Inflammatory macrophage treated with lipopolysaccharide for 4 hours (primary cell): ENCODE data around the gene CYP19A1.

Experiments used
- DNase-seq: peaks from one replicate; pipeline ENCODE4 v3.0.0-alpha.2; 2020

CYP19A1 gene

GRCh38 chr15:51252671-51253070 is 85.7 kb downstream of the CYP19A1 start:
- peak; percentile 79 for DNase-seq

DNA sequence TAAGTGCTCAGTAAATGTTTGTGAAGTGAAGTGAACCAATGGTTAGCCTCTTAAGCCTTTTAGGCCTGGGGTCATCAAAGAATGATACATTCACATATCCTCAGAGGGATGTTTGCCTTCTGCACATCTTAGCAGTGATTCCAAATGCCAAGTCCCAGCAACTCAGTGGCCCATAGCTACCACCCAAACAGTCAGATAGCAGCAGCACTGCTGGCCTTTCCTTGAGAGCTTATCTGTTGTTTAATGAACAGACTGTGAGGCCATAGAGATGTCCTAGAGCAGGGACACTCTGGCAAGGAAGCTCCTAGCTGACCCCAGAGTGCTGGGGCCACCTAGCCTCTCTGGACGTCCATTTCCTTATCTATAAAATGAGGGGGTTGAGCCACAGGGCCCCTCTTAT is 86.8 kb downstream of the CYP19A1 start:
- no peak for DNase-seq

DNA sequence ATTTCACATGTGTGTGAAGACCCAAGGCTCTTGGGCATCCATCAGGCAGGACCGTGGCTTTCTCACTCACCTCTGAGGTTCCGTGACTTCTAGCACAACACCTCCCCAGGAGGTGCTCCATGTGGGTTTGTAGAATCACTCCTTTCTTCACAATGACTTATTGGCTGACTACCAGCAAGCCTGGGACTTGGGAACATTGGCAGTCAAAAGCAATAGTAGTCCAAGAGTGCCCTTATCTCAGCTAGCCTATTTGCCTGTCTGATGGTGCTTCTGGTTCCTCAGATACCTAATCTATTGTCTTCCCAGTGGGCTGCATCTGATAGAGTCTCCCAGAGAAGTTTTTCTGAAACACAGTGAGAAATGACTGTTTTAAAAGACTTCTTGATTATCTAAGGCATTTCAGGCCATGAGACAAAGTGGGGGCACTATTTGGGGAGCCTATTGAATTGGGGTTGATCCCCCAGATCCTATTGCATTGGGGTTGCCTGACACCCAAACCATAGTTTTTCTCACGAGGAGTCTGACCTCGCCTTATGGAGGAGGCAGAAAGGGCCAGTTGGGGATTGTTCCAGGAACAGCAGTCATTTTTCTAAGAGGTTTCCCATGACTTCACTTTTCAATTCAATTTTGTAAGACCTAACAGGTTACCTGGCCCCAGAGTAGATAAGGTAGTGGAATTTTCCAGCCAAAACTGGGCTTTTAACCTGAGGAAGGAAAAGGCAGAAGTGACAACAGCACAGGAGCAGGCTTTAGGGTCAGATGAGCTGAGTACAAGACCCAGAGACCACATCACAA is 88.0 kb downstream of the CYP19A1 start:
- DNase-seq = no peak

DNA sequence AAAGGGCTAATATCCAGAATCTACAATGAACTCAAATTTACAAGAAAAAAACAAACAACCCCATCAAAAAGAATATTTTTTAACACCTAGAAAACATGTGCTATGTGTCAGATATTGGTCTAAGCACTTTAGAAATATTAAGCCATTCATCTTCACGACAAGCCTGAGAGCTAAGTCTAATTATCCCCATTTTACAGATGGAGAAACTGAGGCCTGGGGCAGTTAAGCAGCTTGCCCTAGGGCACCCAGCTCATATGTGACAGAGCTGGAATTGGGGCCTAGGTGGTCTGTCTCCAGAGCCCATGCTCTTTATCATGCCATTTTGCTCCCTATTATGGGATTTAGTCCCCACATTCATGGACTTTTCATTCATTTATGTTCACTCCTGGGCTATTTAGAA is 92.8 kb downstream of the CYP19A1 start:
- DNase-seq = no peak

- peak; percentile 97 for DNase-seq
Observed at GRCh38 chr15:51244423-51244869, 94.0 kb downstream of the CYP19A1 start.

DNA sequence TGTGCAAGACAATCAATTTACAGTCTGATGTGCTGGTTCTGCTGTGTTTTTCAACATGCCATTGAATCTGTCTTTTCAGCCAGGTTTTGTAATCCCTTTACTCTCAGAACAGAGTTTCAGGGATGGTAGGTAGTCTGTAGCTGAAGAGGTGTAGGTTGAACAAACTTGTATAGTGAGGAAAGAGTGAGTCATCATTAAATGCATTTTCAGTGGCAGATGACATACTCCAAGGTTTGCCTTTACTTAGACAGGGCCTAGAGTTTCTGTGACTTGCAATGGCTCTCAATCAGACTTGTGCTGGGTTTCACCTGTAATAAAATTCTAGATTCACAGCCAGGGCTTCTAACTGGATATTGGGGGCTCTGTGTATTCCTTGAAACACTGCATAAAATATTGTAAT is 94.6 kb downstream of the CYP19A1 start:
- DNase-seq = peak; percentile 60

DNA sequence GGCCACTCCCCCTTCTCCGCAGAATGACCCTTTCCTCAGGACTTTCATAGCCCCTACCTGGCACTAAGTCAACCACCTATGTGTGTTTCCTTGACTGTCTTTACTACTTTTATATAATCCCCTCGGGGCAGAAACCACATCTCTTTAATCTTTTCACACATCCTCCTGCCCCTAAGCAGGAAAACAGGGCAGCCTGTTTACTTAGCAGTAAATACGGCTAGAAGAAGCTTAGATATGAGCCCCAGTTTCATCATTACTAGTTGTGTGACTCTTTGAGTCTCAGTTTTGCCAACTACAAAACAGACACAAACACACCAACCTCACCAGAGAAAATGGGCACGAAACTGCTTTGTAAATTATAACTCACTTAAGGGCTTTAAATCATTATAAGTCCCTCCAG is 98.3 kb downstream of the CYP19A1 start:
- no peak for DNase-seq

DNA sequence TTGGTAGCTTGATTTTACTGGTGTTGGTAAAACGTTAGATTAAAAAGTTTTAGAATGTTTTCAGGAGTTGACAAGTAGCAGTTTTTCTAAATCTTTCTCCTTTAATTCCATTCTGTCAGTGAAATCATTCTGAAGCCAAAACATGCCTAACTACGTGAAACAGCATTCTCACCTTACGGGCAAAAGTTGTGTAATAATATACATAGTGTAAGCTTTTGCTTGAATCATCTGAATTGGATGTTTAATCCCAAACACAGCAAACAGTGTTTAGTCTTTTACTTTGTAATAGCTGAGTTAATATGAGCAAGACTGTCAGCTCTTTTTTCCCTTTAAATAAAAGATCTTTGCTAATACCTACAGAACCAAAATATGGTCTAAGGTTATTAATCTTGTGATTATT is 100.6 kb downstream of the CYP19A1 start:
- DNase-seq = no peak

GRCh38 chr15:51234176-51234927 is 104.0 kb downstream of the CYP19A1 start:
- peak; percentile 44 for DNase-seq

DNA sequence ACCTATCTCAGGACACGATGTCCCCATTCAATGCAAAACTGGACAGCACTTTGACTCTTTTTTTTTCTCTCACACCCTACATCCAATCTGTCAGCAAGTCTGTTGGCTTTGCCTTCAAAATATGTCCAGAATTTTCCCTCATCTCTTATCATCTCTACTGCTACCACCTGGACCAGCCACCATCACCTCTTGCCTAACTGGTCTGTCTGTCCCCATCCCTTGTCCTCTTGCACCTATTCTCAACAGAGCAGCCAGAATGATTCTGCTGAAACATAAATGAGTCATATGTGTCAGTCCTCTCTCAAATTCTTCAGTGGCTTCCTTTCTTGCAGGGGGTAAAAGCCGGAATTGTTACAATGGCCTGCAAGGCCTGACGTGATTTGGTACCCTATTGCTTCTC is 105.8 kb downstream of the CYP19A1 start:
- DNase-seq = no peak

DNA sequence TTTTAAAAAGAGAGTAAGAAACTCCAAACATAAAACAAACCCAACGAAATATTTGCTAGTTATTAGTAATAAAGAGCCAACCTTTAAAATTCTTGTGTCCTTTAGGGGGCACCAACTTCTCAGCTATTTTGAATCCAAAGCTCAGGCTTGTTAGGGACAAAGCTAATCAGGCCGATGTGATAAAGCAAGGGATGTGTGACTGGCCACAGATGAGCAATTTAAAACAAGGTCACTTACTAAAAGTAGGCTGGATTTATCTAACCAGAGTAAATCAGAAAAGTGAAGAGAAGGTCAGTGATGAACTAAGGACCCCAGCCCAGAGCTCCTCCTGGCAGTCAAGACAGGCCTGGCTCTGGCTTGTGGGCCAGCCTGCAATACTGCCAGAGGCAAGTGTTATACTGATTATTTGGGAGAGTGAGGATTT is 108.5 kb downstream of the CYP19A1 start:
- peak; percentile 78 for DNase-seq

- peak; percentile 93 for DNase-seq
Observed at GRCh38 chr15:51227940-51228732, 110.3 kb downstream of the CYP19A1 start.

DNA sequence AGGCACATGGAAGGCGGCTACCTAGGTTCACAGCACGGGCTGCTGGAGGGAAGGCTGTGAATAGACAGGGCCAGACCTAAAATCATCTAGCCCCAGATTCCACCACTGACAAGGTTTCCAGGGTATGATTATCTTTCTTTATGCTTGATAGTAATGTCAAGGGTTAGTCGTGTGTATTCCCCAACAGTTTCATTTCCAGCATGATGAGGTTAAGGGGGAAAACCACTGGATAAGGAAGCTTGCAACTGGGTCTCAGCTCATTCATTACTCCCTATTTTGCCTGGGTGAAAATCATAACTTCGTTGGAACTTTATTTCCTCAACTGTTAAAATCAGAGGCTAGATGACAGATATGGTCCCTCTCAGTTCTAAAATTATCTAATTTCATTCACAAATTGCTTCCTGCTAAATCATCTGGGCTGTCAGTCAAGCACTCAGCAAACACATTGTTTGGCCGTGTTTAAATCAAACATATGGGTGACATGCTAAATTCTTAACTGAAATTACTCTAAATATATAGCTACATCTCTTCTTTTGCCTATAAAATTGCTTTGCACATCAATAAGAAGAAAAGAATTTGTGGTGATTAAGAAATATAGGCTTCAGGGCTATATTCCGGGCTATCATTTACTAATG is 111.7 kb downstream of the CYP19A1 start:
- peak; percentile 70 for DNase-seq

DNA sequence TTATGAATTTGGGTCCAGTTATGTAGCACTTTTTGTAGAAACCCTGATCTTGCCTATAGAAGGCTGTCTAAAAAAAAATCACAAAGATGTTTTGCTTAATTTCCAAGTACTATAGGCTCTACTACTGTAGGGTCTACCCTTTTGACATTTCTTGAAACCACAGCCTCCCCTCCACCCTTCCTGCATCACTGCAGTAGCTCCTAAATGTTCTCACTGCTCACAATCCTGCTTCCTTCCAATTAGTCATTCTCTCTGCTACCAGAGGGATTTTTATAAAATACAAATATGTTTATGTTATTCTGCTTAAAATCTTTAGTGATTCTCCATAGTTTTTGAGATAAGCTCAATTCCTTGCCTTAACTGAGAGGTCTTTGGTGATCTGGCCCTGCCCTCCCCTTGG is 114.0 kb downstream of the CYP19A1 start:
- DNase-seq = no peak

- DNase-seq = peak; percentile 86
Observed at GRCh38 chr15:51223771-51224229, 114.6 kb downstream of the CYP19A1 start.

DNA sequence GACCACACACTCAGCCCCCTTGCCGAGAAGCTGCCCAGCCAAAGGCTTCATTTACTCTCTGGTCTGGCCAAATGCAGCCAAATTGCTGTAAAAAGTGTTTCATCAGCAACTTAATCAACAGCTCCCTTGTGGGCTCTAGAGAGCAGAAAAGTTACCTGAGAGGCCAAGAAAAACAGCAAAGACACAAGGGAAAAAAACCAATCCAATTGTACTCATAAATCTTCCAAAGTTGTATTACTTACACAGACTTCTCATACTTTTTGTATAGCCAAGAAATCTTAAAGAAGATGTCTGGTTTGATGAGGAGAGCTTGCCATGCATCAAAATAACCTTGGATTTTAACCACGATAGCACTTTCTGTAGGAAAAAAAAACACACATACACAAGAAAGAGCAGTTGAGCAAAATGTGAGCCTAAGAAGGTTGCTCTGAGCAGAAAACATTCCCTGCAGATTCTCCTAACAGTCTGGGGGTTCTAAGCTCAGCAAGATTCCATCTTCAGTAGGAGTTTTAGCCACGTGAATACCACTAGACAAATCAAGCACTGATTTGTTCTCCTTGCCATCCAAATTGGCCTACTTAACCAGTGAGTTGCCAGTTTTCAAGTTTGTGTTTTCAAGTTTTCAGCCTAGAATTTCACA is 120.0 kb downstream of the CYP19A1 start:
- no peak for DNase-seq

- DNase-seq = no peak
Observed at GRCh38 chr15:51212909-51213308, 125.5 kb downstream of the CYP19A1 start.

DNA sequence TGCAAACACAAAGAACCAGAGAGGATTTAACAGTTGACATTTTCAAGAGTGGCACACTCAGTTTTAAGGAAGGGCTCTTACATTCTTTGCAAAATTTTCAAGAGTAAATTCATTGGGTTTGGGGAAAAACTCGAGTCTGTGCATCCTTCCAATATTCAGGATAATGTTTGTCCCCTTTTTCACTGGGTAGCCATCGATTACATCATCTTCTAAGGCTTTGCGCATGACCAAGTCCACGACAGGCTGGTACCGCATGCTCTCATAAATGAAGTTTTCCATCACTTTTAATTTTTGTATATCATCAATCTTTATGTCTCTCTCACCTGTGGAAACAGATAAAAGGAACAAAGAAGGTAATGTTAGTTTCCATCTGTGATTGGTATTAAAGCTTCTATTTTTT is 126.2 kb downstream of the CYP19A1 start:
- no peak for DNase-seq

GRCh38 chr15:51205050-51205975 is 133.1 kb downstream of the CYP19A1 start:
- peak; percentile 61 for DNase-seq

DNA sequence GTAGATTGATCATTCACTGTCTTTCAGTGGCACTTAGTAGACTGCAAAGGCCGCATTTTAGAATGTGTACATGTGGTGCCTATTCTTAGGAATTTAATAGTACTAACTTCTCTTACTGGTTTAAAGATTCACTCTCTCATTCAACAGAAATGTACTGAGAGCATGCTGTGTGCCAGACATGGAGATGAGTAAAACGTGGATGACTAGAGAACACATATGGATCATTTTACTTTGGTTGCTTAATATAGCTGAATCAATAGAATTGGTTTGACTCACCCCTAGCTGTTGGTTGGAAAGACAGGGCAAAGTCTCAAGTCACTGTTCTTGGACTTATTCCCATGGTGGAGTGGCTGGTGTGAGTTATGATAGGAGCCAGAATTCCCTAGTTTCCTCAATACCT is 134.6 kb downstream of the CYP19A1 start:
- peak; percentile 32 for DNase-seq

- peak; percentile 89 for DNase-seq
Observed at GRCh38 chr15:51202783-51203182, 135.6 kb downstream of the CYP19A1 start.
